NCI-H510A treated with DMSO at 0.1 percent for 48 hours (cell line): ENCODE data around the gene SMARCD3.

Experiments
- DNase-seq: peaks from one replicate; lab custom pipeline; 2025; lab: John Stamatoyannopoulos, UW

SMARCD3 gene

DNA sequence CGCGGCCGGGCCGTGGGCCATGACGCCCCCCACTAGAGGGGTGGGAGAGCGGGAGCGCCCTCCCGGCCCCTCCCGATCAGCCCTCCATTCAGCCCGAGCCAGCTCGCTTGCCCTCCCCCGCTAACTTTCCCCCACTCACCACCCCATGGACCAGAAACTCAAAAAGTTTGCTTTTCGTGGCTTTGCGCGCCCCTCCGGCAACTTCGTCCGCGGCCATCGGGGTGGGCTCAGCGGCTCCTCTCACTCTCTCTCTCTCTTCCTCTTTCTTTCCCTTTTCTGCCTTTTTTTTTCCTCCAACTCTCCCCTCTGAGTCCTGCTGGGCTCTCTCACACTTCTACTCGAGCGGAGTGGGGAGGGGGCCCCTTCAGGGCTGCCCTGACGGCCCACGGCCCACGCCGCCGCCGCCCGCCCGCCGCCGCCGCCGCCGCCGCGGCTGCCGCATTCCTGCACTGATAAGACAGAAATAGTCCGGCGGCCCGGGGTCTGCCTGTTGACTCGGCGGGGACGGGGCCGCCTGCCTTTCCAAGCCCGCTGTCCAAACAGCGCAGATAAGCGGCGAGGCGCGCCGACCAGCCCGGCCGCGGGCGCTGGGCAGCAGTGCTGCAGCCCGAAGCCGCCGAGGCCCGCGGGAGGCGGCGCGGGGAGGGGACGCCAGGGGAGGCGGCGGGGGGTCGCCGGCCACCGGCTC, at the start of gene SMARCD3:
SMARCD3 (minus strand) TSS at position 349 of the 688 bp plus-strand sequence; CDS start at position 217, 132 bp downstream.
- DNase-seq, result no peak

DNA sequence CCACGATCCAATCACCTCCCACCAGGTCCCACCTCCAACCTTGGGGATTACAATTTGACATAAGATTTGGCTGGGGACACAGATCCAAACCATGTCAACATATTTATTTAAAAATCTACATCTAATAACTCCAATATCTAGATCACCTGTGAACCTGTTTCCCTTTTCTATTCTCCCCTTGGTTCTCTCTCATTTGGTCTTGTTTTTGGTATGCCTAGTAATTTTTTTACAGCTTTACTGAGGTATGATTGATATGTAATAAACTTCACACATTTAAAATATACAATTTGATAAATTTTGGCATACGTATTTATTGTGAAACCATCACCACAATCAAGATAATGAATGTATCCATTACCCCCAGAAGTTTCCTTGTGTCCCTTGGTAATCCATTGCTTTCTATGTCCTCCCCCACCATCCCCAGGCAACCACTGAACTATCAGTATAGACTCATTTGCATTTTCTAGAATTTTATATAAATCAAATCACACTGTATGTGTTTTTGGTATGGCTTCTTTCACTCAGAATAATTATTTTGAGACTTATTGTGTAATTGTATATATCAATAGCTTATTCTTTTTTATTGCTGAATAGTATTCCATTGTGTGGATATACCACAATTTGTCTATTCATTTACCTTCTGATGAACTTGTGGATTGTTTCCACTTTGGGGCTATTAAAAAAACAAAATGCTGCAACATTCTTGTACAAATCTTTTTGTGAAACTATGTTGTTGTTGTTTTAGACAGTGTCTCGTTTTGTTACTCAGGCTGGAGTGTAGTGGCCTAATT, 47.9 kb upstream of the SMARCD3 start:
- no peak for DNase-seq

DNA sequence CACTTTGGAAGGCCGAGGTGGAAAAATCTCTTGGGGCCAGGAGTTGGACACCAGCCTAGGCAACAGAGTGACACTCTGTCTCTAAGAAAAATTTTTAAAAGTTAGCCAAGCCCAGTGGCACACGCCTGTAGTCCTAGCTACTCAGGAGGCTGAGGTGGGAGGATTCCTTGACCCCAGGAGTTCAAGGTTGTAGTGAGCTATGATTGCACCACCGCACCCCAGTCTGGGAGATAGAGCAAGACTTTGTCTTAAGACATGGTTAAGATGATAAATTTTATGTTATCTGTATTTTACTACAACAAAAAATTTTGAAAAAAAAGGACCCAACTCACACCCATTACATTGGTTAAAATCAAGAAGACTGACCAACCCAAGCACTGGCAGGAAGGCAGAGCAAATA, 44.4 kb upstream of the SMARCD3 start:
- no peak for DNase-seq

DNA sequence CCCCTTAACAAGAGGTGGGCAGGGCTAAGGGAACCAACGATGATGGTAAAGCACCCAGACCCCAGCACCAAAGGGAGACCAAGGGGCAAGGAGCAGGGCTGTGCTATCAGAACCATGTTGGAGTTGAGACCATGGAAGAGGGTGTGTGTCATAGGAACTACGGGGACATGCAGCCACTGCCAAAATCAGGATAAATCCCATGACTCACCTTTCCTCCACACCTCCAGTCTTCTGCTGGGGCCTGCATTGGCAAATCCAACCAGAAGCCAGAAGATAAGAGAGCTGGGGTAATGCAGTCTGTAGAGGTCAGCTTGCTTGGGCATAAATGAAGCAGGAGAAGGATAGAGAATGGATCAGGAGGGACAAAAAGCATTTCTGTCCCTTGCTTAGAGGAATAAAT, 42.7 kb upstream of the SMARCD3 start:
- no peak for DNase-seq

DNA sequence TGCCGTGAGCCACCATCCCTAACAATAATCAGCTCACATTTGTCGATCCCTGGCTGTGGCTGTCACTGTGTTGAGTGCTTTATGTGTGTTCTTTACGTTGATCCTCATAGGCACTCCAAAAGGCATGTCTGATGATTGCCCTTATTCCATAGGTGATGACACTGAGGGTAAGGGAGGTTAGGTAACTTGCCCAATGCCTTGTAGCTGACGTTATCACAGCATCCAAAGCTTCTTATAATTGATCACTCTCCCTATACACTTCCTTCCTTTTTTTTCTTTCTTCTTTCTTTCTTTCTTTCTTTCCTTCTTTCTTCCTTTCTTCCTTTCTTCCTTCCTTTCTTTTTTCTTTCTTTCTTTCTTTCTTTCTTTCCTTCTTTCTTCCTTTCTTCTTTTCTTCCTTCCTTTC, 41.9 kb upstream of the SMARCD3 start:
- no peak for DNase-seq

DNA sequence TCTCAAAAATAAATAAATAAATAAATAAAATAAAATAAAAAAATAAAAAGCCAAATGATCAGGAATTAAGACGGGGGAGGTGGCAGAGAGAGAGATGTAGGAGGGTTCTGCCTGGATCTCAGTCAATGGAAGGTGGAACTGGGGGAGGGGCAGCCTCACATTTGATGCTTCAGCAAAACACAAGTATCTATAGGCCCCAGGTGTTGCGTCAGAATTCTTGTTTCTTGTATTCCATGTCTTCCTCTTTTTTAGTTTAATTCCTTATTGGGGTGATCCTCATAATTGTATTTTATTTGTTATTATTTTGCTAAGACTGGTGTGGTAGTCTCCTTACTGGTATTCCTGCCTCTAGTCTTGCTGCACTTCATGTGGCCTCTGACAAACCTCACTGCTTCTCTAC, 41.4 kb upstream of the SMARCD3 start:
- DNase-seq, result no peak

DNA sequence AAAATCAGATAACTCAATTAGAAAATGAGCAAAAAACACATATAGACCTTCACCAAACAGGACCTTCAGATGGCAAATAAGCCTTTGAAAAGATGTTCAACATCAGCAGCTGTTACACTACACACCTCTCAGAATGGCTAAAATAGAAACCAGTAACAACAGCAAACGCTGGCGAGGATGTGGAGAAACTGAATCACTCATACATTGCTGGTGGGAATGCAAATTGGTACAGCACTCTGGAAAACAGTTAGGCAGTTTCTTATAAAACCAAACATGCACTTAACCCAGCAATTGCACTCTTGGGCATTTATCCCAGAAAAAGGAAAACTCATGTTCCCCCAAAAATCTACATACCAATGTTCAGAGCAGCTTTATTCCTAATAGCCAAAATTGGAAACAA, 37.7 kb upstream of the SMARCD3 start:
- no peak for DNase-seq

DNA sequence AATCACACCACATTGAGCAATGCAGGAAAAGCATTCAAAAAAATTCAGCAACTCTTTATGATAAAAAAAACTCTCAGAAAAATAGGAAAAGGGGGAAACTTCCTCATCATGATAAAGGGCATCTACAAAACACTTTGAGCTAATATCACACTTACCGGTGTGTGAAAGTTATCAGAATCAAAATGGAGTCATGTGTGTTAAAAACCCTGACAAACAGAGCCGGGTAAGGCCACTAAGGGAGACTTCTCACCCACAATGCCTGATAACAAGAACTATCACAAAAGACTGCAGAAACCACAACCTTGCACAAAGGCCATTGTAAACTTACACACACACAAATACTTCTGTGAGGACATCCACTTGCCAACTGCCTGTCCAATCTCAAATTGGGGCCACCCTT, 34.8 kb upstream of the SMARCD3 start:
- DNase-seq, result no peak

DNA sequence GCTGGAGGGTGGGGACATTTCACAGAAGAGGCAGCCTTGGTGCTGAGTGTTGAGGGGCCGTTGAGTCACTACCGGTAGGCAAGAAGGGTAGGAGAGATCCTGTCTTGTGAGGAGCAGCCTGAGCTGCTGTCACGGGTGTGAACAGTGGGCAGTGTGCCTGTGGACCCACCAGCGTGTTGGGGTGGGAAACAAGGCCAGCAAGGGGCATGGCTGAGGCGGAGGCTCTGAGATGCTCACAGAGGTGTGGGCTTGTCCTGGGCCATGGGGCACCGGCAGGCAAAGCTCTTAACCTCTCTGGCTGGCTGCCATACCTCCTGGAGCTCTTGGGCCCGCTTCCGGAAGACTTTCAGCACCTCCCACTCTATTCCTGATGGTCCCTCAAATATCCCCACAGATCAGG, 33.6 kb upstream of the SMARCD3 start:
- DNase-seq, result no peak

DNA sequence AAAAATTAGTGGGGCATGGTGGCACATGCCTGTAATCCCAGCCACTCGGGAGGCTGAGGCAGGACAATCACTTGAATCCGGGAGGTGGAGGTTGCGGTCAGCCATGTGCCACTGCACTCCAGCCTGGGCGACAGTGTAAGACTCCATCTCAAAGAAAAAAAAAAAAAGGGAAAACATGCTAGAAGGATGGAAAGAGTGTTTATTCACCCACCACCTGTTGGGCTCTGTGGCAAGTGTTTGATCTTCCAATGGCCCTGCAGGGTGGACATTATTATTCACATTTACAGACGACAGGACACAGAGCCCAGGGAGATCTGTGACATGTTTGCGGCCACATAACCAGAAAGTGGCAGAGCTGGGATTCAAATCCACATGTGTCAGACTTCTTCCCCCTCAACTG, 33.2 kb upstream of the SMARCD3 start:
- no peak for DNase-seq

DNA sequence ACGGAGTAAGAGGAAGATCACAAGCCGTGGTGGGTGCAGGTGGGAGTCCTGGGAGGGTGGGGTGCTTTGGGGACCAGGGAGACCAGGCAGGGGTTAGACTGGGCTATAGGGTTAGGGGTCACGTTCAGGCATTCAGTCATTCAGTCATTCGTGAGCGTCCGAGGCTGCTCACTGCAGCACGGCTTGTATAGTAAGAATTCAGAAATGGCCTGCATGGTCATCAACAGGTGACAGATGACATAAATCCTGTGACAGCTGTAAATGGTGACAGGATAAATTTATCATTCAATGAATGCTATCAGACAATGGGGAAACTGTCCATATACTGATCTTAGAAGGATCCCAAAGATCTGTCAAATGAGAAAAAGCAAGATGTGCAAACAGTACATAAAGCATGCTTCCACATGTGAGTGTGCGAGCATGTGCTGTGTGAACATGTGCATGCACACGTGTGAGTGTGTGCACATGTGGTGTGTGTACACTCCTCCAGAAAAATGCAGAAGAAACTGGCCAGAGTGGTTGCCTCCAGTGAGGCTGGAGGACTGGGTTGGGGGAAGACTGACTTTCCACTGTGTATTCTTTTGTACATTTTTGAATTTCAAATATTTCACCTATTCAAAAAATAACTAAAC, 32.0 kb upstream of the SMARCD3 start:
- no peak for DNase-seq

DNA sequence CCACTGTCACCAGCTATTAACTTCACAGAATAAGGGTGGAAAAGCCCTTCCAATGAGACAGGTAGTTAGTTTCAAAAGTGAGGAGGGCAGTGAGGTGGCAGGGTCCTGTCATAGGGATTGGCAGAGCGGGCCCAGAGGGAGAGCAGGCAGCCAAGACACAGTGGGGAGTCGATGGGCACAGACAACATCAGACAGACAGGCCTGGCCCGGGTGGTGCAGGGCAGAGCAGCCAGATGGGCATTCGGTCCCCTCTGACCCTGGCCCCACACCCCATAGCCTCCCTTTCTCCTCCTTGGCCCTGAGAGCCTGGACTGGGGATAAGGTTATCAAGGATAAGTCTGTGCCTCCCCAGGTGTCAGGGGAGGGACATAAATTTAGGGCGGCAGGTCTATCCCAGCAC, 31.4 kb upstream of the SMARCD3 start:
- DNase-seq, result no peak

DNA sequence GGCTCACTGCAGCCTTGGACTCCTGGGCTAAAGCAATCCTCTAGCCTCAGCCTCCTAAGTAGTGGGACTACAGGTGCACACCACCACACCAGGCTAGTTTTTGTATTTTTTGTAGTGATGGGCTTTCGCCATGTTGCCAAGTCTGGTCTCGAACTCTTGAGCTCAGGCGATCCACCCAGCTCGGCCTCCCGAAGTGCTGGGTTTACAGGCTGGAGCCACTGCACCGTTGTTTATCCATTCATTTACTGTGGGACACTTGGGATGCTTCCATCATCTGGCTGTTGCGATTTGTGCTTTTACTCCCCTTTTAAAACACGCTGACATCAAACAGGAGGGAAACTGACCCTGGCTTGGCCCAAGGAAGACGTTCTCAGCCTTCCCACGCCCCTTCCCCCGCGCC, 30.5 kb upstream of the SMARCD3 start:
- DNase-seq, result no peak

DNA sequence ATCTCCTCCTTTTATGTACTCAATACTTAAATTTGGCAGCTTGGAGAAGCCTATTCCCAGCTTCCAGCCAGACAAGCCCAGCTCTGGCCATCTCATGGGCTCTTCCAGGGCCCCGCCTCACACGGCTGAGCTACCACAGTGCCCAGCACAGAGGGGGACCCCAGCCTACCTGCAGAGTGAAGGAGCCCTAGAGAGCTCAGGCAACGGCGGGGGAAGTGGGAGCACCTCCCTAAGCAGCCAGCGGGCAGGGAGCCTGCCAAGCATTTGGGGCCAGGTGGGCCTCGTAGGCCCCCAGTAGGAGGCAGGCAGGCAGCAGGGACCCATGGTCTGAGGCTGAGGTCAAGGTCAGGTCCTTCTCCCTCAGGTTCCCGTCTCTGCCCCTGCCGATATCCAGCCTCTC, 29.1 kb upstream of the SMARCD3 start:
- no peak for DNase-seq

DNA sequence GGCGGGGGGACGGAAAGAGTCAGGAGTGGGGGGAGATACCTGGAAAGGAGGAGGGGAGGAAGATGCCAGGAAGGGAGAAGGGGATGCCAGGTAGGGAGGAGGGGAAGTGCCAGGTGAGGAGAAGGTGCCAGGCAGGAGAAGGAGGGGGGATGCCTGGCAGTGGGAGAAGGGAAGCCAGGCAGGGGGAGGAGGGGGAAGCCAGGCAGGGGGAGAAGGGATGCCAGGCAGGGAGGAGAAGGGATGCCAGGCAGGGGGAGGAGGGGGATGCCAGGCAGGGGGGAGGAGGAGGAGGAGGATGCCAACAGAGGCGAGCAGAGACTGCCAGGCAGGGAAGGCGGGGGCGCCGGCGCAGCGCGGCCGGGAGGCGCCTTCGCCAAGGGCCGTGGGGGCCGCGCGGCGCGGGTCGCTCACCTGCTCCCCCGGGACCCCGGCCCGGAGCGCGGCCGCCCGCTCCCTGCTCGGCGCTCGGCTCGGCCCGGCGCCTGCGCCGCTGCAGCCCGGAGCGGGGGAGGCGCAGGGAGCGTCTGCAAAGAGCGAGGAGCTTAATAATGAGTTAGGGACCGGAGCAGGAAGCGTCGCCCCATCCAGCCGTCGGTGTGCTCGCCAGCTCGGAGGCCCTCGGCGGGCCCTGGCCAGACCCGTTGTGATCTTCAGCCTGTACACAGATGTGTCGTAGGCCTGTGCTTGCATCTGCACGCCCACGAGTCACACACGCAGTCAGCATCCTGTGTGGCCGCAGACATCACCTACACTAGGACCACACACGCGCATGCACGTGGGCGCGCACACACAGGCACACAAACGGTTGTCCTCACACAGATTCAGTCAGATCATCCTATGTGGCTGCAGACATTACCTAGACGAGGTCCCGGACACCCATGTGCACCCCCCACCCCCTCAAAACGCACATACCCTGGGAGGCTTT, 28.4 kb upstream of the SMARCD3 start:
- peak; percentile 18 for DNase-seq

DNA sequence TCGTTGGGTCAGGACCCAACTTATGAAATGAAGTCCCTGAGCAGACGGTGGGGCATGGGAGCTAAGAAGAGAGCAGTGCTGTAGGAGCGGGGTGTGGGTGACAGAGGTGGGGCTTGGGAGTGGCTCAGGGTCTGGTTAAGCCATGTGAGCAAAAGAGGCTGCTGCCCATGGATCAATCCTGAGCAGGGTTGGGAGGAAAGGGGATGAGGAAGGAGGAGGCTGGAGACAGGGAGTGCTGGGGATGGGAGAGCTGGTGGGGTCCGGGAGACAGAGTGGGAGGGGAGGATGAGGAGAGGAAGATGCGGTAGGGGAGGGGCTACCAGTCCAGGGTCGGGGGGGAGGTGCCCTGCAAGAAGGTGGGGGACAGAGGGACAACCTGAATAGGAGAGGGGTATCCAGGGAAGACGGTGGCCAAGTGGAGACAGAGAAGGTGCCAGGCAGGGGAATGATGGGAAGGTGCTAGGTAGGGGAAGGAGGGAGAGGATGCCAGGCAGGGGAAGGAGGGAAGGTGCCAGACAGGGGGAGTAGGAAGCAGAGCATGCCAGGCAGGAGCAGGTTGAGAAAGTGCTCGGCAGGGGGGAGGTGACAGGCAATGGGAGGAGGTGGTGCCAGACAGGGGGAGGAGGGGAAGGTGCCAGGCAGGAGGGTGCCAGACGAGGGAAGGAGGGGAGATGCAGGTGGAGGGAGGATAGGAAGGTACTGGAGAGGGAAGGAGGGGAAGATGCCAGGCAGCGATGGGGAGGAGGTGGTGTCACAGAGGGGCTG, 27.5 kb upstream of the SMARCD3 start:
- DNase-seq, result peak; percentile 0

DNA sequence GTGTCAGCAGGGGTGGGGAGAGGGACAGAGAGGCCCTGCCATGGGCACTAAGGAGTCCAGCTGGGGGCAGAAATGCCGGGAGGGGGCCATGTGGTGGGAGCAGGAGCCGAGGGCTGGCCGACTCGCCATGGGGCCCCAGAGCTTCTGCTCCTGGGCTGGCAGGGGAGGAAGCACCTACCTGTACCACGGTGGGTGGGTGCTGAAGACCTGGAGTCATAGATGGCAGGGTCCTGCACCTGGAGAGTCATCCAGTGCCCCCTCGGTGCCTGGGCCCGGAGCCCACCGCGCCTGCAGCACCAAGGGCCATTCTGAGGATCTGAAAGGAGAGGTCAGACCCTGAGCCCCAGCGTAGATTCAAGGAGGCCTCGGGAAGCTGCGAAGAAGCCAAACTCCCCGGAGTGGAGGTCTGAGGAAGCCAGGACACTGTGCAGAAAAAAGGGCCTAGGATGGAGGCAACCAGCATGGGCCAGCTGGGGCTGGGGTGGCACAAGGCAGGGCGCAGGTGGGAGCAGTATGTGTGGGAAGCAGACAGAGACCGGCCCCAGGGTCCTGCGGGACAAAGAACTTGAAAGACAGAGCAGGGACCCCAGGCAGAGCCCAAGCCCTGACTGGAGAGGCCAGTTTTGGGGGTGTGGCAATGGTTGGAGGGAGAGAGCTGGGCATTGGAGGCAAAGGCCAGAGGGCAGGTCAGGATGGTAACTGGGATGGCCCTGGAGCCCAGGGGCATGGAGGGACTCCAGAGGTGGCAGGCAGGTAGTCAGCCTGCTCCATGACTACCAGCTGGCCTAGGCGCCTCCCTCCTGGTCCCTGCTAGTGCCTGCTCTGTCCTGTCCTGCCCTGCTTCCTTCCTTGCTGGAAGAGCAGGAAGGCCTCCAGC, 26.7 kb upstream of the SMARCD3 start:
- no peak for DNase-seq

DNA sequence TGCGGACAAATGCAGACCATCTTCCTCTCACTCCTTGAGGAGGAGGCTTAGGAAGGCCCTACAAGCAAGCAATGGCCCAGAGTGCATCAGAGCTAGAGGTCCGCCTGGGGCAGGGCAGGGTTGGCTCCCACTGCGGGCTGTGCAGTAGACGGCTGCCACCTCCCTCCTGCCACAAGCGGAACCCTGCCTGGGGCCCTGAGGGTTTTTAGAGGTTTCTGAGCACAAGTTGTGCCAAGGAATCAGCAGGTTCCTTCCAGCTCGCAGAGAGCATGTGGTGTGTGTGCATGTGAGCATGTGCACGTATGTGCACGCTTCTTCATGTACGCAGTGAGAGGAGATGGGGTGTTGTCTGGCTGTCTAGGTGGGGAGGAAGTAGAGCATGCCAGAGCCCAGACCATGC, 25.9 kb upstream of the SMARCD3 start:
- DNase-seq, result no peak

DNA sequence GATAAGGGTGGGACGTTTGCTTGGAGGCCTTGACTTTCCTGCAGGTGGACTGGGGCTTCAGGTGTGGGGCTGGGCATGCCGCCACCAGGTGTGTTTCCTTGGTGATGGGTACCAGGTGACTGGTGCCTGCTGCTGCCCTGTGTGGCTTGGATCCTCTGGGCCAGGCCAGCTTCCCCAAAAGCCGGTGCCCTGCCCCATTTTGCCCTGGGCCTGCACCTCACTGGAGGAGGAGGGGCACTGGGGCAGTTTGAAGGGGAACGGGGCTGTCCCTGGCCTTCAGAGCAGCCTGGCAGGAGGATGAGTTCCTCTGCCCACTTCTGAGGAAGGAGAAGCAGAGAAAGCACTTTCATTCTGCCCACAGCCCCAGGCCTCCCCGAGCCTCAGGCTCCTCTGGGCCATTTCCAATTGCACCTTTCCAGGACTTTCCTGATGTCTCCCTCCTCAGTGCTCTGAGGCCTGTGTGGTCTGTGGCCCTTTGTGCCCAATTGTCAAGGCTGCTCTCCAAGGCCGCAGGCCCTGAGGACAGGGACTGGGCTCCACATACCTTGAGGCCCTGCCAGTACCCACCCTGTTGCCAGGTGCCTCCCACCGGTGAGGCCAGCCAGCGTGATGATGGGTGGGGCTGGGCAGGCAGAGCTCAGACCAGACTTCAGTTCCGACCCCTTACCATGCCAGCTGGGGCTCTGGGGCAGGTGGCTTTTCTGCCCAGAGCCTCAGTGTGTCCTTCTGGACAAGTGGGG, 25.3 kb upstream of the SMARCD3 start:
- no peak for DNase-seq

DNA sequence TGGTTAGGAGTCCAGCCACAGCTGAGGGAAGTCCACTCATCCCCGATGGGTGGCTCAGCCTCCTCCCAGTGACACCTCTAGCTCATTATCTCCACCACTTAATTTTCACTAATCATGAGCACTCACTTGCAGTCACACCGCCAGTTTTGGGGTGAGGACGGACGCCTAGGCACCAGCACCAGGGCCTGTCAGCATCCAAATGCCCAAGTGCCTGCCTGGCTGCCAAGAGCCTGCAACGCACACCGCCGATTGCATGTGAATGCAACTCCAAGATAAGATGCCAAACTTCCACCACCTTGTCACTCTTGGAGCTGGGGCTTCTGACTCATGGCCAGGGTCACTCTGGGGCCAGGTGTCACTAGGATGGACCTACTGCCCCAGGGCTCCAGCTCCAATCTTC, 24.4 kb upstream of the SMARCD3 start:
- no peak for DNase-seq
